ENCODE results near the gene DACH1.

- TF ChIP-seq CTCF (conservative IDR thresholded peaks at IDR 0.05; ENCODE audit: low read length), result no peak
- no peak for TF ChIP-seq EZH2phosphoT487 (IDR thresholded peaks at IDR 0.05; ENCODE audit: borderline replicate concordance, low read depth, low read length)
Measured at GRCh38 chr13:71865874-71866334, 1.1 kb downstream of the DACH1 start.

Data from OCI-LY7 (cell line).